ENCODE data around the gene ERBIN.
"Not testable (repeated sequence)": the region's sequence is repeated elsewhere in the genome, so short reads cannot be mapped to it uniquely, and the experiment has no call there.

Gene ERBIN, protein sequence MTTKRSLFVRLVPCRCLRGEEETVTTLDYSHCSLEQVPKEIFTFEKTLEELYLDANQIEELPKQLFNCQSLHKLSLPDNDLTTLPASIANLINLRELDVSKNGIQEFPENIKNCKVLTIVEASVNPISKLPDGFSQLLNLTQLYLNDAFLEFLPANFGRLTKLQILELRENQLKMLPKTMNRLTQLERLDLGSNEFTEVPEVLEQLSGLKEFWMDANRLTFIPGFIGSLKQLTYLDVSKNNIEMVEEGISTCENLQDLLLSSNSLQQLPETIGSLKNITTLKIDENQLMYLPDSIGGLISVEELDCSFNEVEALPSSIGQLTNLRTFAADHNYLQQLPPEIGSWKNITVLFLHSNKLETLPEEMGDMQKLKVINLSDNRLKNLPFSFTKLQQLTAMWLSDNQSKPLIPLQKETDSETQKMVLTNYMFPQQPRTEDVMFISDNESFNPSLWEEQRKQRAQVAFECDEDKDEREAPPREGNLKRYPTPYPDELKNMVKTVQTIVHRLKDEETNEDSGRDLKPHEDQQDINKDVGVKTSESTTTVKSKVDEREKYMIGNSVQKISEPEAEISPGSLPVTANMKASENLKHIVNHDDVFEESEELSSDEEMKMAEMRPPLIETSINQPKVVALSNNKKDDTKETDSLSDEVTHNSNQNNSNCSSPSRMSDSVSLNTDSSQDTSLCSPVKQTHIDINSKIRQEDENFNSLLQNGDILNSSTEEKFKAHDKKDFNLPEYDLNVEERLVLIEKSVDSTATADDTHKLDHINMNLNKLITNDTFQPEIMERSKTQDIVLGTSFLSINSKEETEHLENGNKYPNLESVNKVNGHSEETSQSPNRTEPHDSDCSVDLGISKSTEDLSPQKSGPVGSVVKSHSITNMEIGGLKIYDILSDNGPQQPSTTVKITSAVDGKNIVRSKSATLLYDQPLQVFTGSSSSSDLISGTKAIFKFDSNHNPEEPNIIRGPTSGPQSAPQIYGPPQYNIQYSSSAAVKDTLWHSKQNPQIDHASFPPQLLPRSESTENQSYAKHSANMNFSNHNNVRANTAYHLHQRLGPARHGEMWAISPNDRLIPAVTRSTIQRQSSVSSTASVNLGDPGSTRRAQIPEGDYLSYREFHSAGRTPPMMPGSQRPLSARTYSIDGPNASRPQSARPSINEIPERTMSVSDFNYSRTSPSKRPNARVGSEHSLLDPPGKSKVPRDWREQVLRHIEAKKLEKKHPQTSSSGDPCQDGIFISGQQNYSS (N-terminal part only)

DNA sequence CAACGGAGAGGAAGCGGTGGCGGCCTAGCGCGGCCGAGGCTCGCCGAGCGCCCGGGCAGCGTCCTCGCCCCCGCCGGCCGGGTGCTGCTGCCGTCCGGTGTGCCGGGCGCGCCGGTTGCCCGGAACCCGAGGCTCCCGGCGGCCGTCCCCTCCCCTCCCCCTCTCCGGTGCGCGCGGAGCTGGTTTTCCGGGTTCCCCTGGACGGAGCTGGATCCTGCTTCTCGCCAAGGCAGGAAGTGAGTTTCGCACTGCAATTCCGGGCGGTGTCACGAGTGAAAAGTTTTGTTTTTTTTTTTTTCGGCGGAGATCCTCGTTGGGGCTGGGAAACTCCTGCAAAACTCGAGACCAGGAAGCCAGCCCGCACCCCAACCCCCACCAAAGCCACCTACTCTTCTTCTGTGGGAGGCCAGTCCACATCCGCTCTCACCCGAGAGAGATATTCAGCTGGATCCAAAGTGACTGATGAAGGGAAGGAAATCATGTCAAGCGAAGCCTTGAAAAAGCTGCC is at the start of gene ERBIN:
TSS of gene ERBIN (plus strand) at position 300 of the 508 bp plus-strand sequence. CDS start 66,144 bp downstream, outside the sequence.
- DNase-seq: peak; percentile 58

DNA sequence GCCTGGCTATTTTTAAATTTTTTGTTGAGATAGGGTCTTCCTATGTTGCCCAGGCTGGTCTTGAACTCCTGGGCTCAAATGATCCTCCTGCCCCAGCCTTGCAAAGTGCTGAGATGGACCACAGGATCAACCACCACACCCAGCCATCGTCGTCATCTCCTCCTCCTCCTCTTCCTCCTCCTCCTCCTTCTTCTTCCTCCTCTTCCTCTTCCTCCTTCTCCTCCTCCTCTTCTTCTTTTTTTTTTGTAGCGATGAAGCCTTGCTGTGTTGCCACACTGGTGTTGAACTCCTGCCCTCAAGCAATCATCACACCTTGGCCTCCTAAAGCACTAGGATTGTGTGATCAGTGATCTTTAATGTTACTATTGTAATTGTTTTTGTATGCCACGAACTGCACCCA is 49.4 kb upstream of the ERBIN start:
- no peak for DNase-seq

DNA sequence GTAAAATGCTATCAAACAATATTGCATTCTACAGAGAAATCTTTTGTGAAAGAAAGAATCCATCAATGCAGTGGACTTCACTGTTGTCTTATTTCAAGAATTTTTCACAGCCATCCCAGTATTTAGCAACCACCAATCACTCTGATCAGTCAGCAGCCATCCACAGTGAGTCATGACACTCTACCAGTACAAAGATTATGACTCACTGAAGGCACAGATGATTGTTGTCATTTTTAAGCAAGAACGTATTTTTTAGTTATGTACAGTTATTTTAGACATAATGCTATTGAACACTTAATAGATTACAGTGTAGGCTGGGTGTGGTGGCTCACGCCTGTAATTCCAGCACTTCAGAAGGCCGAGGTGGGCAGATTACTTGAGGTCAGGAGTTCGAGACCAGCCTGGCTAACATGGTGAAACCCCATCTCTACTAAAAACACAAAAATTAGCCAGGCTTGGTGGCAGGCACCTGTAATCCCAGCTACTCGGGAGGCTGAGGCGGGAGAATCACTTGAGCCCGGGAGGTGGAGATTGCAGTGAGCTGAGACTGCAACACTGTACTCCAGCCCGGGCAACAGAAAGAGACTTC is 46.6 kb upstream of the ERBIN start:
- DNase-seq: not testable (repeated sequence)

DNA sequence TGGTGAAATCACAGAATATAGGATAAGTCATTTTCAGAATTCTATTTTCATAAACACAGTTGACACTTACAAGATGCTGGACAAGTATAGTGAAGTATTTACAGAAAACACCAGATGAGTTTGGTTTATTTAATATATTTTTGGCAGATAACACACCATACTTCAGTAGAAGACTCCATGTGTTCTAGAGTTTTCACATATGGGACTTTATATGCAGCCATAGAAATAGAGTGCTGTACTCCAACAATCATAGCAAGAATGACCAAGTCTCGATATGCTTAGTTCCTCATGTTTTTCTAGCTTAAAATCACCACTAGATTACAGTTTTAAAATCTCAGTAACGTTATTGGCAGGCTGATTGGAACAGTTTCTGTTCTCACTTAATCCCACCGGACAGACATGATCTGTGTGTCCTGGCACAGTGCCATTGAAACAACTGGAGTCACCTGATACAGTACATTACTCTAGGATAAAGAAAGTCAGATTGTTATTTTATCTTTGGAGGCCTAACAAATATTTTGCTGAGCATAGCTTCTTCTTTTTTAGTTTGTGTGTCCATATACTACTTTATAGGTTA is 45.8 kb upstream of the ERBIN start:
- no peak for DNase-seq

DNA sequence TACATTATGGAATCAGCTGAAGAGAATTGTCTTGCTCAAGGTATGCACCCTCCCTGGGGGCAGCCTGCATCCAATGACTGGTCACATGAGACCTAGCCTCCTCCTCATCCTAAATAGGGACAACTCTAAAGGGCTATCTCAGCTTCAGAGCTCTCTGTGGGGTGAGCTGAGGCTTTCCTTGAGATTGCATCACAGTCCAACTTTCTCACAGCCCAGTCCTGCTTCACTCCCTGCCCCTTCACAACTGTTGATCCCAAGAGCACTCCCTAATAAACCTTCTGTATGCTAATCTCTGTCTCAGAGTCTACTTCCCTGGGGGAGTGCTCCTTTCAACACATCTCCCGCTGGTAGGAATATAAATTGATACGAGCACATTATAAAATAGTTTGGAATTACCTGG is 44.1 kb upstream of the ERBIN start:
- no peak for DNase-seq

DNA sequence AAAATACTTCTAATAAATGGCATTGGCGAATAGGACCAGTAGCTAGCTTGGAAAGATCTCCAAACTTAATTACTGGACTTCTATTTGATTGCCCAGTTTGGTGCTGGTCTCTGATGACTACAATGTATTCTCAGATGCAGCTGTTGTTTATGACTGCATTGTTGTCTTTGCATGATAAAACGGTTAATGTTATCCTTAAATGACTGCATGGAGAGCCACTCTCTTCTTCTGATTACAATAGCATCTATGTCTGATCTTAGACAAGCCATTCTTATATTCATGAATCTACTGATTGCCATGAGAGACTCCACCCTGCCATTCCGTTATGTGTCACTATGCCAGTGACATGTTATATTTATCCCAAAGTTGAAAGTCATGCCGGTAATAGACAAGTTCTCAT is 42.9 kb upstream of the ERBIN start:
- DNase-seq: no peak

DNA sequence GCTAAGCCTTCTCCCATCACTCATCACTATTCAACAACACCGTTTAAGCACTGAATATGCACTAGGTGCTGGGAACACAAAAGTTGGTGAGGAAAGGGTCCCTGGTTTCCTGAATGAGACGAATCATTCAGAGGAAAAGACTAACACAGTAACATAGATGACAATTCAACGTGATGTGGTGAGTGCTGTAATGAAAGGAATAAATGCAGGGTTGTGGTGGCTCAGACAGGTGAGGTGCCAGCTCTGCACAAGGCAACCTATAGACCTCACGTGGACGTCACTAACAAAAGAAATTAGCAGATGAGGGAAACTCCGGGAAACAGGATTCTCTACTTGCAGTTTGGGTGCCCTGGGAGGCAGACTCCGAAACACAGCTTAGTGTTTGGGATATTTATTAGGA is 40.0 kb upstream of the ERBIN start:
- no peak for DNase-seq

DNA sequence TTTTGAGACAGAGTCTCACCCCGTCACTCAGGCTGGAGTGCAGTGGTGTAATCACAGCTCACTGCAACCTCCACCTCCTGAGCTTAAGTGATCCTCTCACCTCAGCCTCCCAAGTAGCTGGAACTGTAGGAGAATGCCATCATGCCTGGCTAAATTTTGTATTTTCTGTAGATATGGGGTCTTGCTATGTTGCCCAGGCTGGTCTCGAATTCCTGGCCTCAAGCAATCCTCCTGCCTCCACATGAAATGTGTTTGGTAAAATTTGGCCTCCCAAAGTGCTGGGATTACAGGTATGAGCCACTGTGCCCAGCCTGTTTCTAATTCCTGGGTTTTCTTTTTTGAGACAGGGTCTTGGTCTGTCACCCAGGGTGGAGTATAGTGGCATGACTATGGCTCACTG is 34.4 kb upstream of the ERBIN start:
- DNase-seq: not testable (repeated sequence)

DNA sequence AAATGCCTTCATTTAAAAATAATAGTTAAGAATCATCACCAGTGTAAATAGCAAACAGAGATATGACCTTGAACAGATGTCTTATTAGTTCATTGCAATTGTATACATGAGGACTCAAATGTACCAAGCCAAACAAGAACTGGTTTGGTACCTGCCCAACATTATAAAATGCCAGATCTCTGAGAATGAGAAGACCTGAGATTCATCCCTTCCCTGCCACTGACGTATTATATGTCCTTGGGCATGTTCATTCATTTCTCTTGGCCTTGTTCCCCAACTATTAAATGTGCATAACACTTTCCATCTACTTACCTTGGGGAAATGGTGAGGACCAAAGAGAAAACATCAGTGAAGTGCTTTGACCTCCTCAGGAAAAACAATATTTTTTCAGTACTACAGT is 33.6 kb upstream of the ERBIN start:
- no peak for DNase-seq

DNA sequence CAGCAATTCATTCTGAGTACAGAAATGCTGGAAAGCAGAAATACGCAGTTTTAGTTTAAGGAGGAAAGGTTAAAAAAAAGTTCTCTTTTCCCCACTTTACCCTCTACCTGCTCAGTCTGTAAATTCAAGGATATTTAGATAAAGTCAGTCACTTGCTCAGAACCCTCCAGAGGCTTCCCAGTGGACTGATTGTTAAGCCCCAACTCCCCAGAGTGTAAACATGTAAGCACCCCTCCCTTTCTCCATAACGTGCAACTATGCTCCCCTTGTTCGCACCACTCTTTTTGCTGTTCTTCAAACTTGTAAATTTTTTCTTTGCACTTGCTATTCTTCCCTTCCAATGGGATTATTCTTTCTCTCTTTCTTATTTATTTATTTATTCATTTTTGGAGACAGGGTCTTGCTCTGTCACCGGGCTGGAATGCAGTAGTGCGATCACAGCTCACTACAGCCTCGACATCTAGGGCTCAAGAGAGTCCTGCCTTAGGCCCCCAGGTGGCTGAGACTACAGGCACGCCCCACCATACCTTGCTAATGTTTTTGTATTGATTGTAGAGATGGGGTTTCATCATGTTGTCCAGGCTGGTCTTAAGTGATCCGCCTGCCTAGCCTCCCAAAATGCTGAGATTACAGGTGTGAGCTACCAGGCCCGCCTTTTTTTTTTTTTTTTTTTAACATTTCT is 32.5 kb upstream of the ERBIN start:
- DNase-seq: no peak

DNA sequence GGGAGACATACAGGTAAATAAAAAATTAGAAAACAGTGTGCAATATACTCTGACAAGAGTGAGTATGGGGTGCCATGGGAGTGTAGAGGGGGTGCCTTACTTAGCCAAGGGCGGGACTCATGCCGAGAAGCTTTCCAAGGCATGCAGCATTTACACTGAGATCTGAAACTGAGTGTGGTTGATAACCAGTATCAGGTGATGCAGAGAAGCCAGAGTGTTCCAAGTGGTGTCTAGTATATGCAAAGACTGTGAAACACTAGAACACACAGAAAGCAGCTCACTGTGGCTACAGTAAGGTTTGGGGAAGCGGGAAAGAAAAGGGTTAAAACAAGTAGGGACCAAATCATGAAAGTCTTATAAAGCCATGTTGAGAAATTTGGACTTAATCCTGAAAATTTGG is 30.5 kb upstream of the ERBIN start:
- no peak for DNase-seq

DNA sequence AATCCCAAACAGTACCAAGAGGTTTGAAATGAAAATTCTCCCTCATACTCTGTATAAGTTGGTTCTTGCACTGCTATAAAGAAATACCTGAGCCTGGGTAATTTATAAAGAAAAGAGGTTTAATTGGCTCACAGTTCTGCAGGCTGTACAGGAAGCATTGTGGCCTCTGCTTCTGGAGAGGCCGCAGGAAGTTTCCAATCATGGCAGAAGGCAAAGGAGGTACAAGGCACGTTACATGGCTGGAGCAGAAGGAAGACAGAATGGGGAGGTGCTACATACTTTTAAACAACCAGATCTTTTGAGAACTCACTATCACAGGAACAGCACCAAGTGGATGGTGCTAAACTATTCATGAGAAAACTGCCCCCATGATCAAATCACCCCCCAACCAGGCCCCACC is 25.6 kb upstream of the ERBIN start:
- DNase-seq: no peak

DNA sequence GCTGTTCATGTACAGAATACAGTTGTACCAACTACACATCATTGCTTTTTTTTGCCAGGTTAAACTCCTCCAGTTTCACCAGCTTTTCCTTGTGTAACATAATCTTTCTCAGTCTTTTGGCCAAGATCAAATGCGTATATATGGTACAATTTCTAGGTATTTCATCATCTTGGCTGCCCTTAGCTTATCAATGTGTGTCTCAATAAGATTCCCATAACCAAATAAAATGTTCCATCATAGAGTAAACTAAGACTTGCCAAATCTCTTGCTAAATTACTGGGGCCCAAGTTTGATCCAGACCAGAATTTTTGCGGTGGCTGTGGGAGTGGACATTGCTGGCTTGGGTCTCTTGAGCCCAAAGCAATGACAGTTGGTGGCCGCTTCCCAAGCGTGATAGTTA is 24.3 kb upstream of the ERBIN start:
- DNase-seq: no peak

DNA sequence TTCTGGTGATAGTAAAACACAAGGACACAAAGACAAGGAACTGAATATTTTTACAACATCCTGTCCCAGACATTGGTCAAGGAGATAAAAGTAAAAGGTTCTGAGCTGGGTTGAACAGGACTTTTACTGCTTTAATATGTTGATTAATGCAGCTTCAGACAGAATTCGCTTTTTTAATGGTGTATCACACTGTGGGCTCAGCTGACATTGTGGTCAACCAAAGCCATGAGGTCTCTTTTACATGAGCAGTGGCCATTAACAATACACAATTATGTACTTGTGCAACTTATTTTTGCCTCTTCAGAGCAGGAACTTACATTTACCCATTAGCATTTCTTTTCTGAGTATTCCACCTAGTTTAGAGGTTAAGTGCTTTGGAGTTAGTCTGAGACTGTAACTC is 22.8 kb upstream of the ERBIN start:
- DNase-seq: no peak

DNA sequence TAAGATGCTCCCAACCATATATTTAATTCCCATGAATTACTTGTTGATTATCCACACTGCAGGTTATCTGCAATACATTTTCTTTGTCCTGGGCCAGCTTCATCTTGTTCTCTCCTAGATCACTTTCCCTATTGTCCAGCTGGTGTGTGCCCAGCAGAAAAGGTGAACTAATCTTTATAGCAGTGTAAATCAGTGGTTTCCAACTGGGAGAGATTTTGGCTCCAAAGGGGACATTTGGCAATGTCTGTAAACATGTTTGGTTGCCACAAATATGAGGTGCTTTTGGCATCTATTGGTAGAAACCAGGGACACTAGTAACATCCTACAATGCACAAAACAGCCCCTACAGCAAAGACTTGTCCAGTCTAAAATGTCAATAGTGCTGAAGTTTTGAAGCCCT is 20.1 kb upstream of the ERBIN start:
- no peak for DNase-seq

DNA sequence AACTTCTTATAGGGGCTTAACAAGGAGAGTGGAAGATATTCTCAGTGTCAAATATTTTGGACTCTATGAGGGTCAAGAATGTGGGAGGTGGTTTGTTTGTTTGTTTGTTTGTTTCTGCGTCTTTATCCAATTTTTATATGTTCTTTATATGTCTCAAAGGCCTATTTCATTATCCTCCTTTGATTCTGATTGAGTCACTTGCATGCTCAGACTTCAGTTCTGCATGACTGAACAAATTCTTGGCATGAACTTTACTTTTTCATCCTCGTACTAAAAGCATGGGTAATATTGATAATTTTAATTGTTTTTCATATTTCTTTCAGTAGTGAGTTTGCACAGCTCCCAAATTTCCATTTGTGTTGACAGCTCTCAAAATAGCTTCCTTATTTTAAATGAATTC is 19.2 kb upstream of the ERBIN start:
- DNase-seq: no peak

DNA sequence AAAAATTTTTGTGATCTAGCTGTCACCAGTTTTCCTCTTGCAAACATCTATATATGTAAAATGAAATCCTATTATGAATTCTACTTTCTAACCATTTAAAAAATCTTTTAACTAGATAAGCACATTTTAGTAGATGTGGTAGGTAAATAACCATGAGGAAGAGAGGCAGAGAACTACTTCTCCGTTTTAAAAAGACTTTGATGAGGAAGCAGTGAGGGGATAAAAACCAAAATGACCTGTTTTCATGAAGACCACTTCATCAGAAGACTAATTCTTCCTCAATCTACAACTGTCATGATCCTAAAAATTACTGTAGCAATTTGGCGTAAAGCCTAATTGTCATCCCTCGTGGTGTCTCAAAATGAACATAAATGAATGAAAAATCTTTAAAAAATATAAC is 15.7 kb upstream of the ERBIN start:
- DNase-seq: no peak

DNA sequence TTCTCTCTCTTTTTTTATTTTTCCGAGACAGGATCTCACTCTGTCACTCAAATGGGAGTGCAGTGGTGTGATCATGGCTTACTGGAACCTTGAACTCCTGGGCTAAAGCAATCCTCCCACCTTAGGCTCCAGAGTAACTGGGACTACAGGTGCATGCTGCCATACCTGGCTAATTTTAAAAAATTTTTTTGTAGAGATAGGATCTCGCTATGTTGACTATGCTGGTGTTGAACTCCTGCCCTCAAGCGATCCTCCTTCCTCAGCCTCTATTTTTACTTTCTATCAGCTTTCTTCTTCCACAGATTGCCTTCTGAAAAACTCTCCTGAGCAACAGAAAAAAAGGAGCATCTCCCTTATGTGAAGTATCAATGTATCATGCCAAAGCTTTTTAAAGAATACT is 14.1 kb upstream of the ERBIN start:
- DNase-seq: no peak

DNA sequence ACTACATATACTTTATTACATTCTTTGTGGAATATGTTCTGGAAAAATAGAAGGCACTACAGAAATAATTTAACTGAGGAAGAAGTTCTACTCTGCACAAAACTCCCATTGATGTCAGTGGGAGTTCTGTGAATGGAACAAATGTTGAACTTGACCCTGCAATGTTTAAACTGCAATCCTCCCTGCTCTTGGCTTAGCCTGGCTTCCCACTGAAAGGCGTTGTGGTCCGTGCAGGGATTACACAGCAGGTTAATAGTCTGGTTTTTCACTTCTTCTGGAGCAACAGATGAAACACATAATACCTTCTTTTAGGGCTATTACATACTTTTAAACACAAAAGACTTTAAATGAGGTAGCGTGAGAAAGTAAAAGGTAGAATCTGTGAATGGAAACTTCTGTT is 12.9 kb upstream of the ERBIN start:
- no peak for DNase-seq

DNA sequence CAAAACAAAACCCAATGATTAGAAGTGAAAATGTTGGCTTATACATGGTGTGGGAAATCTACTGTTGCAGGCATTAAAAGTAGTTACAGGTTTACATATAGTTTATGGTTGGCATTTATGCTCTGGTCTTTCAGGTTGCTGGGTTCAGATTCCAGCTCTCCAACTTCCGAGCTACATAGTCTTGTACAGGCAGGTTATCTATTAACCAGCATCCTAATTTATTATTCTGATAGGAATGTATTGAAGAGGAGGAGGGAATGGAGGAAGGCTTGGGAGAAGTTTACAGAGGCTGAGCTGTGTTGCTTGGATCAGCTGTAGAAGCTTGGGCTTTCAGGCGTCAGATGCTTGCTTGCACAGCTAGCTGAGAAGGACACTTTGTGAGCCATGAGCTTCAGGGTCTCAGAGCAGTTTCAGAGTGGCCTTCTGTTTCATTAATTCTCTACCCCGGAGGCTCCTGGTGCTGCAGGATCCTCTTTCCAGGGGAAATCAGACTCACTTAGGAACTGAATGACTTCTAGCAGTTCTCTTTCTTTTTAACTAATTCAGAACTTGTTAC is 11.7 kb upstream of the ERBIN start:
- DNase-seq: no peak

DNA sequence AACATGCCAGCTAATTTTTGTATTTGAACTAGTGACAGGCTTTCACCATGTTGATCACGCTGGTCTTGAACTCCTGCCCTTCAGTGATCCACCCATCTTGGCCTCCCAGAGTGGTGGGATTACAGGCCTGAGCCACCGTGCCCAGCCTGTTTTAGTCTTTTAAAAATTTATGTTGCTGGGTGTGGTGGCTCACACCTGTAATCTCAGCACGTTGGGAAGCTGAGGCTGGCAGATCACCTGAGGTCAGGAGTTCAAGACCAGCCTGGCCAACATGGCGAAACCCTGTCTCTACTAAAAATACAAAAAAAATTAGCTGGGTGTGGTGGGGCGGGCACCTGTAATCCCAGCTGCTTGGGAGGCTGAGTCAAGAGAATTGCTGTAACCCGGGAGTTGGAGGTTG is 10.7 kb upstream of the ERBIN start:
- DNase-seq: not testable (repeated sequence)

Data from activated CD4-positive, alpha-beta T cell treated with anti-CD3 and anti-CD28 coated beads, Interleukin-2, amount 50 U/mL, for 1 hour (primary cell).